Heart right ventricle (tissue), 16 donors: ENCODE data around the gene ZSCAN26. TPM values are rescaled to one million over a fixed set of nuclear protein-coding genes. Genes with fewer than 3 reads are reported as not detected.

Source experiments
- ATAC-seq, 8 donors: fragments of 200-7000 bp; cut with Tn5 transposase; one replicate each; pipeline ENCODE4 v1.9.1; 2020; ENCODE audit warnings: mild to moderate bottlenecking in 8 of 8, moderate library complexity in 8 of 8, moderate number of reproducible peaks in 1 of 8
- DNase-seq, 2 donors: peaks; one replicate each; pipeline ENCODE4 v3.0.0-alpha.2; 2020
- H3K27ac ChIP-seq, 10 donors: fragments of 200-600 bp; sonication (generic) in 2 of 10; one replicate each; pipeline versions ENCODE4 v1.5.0 to v1.8.0; 2020 to 2022; ENCODE audit warnings: mild to moderate bottlenecking in 3 of 10
- H3K27me3 ChIP-seq, 7 donors: fragments of 200-600 bp; one replicate each; pipeline ENCODE4 v1.8.0; 2021 to 2022; ENCODE audit warnings: mild to moderate bottlenecking in 2 of 7
- H3K36me3 ChIP-seq, 9 donors: fragments of 200-600 bp; sonication (generic) in 1 of 9; one replicate each; pipeline versions ENCODE4 v1.5.0 to v1.8.0; 2020 to 2022; ENCODE audit warnings: mild to moderate bottlenecking in 2 of 9
- H3K4me1 ChIP-seq, 9 donors: fragments of 200-600 bp; sonication (generic) in 1 of 9; one replicate each; pipeline versions ENCODE4 v1.5.0 to v1.8.0; 2020 to 2022; ENCODE audit warnings: mild to moderate bottlenecking in 4 of 9
- H3K4me3 ChIP-seq, 10 donors: fragments of 200-600 bp; sonication (generic) in 2 of 10; one replicate each; pipeline versions ENCODE4 v1.5.0 to v1.8.0; 2020 to 2022; ENCODE audit warnings: mild to moderate bottlenecking in 7 of 10, moderate library complexity in 2 of 10
- H3K9me3 ChIP-seq, 11 donors: fragments of 200-600 bp in 10 of 11; sonication (generic) in 2 of 11; one replicate each; pipeline versions ENCODE4 v1.5.0 to v1.8.0; 2013 to 2022; ENCODE audit warnings: mild to moderate bottlenecking in 2 of 11, control low read depth in 1 of 11, moderate library complexity in 1 of 11
- CTCF ChIP-seq, 9 donors: fragments of 200-600 bp; sonication (generic) in 2 of 9; IDR thresholded peaks; one replicate each; pipeline versions ENCODE4 v1.5.0 to v1.8.0; 2021 to 2022; ENCODE audit warnings: antibody characterized with exemption in 9 of 9, mild to moderate bottlenecking in 5 of 9, moderate library complexity in 1 of 9
- WGBS, 2 donors: extraction: QIAGEN DNeasy Blood & Tissue Kit; methylation state at CpG; one replicate each; pipeline ENCODE4 v1.1.7; 2013; ENCODE audit warnings: inconsistent platforms in 1 of 2; 5-methylcytosine and 5-hydroxymethylcytosine counted together
- intact Hi-C, 10 donors: fragments of 100-400 bp; cut with DNase I; formaldehyde crosslinking; loops; one replicate each; pipeline versions ENCODE4 v1.11.1 to v1.14.2; 2022
- polyA plus RNA-seq, 2 donors: library from polyadenylated mRNA; stranded (reverse); fragments of 200-250 nt; gene quantifications; one replicate each; pipeline ENCODE4 v1.2.3, GENCODE V29; 2013
- total RNA-seq, 10 donors: library from RNA; stranded (reverse); fragmentation: NEBNext Ultra II Directional in 3 of 10; extraction: Animal tissue kit (Norgen Biotek cat#: 25700) in 3 of 10; gene quantifications; one replicate each; pipeline versions ENCODE4 v1.2.1 to v1.2.4, GENCODE V29; 2021 to 2023
- donor health status: Arrhythmogenic right ventricular cardiomyopathy.
- donor health status: ischemic (EF 13 %, LVEDD 7.1; RV severe dilation, severe dysfunction).
- donor health status: healthy with polysubstance abuse.
- donor health status: DM: no; HTN: yes; CAD: no.
- donor health status: DM: no; HTN: no; CAD: no.
- donor health status: ischemic (EF 25% LVEDD 6.9; RV normal size, moderate dysfunction).
- donor health status: ischemic (EF 25% LVEDD 5.7; RV mildly dilated, moderate dysfunction).
- donor health status: healthy.
- donor health status: DM: yes; HTN: yes; CAD: no.
- donor health status: Ischemic cardiomyopathy.
- donor health status: ischemic (EF 35%, LVEDD 5.7; RV mildly dilated, moderate dysfunction).
- donor health status: nonischemic (EF 11% LVEDD 7.7; RV severe dilation, severe dysfunction).
- donor health status: DM: yes; HTN: yes; CAD: no.
- donor health status: PGD.
- donor health status: ischemic (EF 29% LVEDD 5.4; RV normal size, mild dysfunction).
- donor health status: nonischemic (EF 23%, LVEDD 6.1; RV moderate dilation, normal function).

Gene ZSCAN26
- total and polyA plus RNA-seq, 12 donors = 7.5 to 17.8 (median 12.7) TPM

- H3K27me3 ChIP-seq = no peaks in the 10 kb centered on the region
- H3K4me3 ChIP-seq = no peak overlapping the region
- no peaks in the 10 kb centered on the region for H3K9me3 ChIP-seq
- intact Hi-C loops = no loop called here
- no peak for TF ChIP-seq CTCF (IDR thresholded peaks at IDR 0.05)
- no peak overlapping the region for H3K27ac ChIP-seq
- peaks cover 0 to 40% (median 14%) of the 10 kb centered on the region in 9 donors for H3K36me3 ChIP-seq
- H3K4me1 ChIP-seq = peaks cover 0 to 13% (median 0%) of the 10 kb centered on the region in 9 donors
- no peak for ATAC-seq
- DNase-seq = no peak
- 95 to 97% methylated on average over 1 of the region's 1 CpG for WGBS, 2 donors
These were observed 26.5 kb upstream of the ZSCAN26 start for GRCh38 chr6:28240471-28240870.

GRCh38 chr6:28243946-28244345, 23.0 kb upstream of the ZSCAN26 start:
- Histone ChIP-seq H3K27me3 (no peaks in the 10 kb centered on the region), H3K4me1 (peaks cover 0 to 3% (median 0%) of the 10 kb centered on the region in 9 donors), H3K4me3 (no peak overlapping the region), H3K36me3 (peaks cover 0 to 64% (median 22%) of the 10 kb centered on the region in 9 donors), H3K9me3 (no peaks in the 10 kb centered on the region), H3K27ac (peak overlapping the region in 1 of 10 donors; percentile 21)
- intact Hi-C loops = no loop called here
- TF ChIP-seq CTCF (IDR thresholded peaks at IDR 0.05) = no peak
- no peak for DNase-seq
- 95% methylated on average over 3 of the region's 3 CpGs for WGBS, 2 donors
- ATAC-seq = no peak

GRCh38 chr6:28245206-28245941, 21.6 kb upstream of the ZSCAN26 start:
- no peak for DNase-seq
- H3K36me3 ChIP-seq = peaks cover 0 to 71% (median 22%) of the 10 kb centered on the region in 9 donors
- no peak for ATAC-seq
- no peak overlapping the region for H3K4me3 ChIP-seq
- no peak for TF ChIP-seq CTCF (IDR thresholded peaks at IDR 0.05)
- H3K27me3 ChIP-seq = no peaks in the 10 kb centered on the region
- peaks cover 0 to 6% (median 2%) of the 10 kb centered on the region in 9 donors for H3K4me1 ChIP-seq
- intact Hi-C loops = no loop called here
- WGBS, 2 donors = 94 to 95% methylated on average over 6 of the region's 6 CpGs
- no peak overlapping the region for H3K27ac ChIP-seq
- no peaks in the 10 kb centered on the region for H3K9me3 ChIP-seq

GRCh38 chr6:28248916-28249315, 18.0 kb upstream of the ZSCAN26 start:
- H3K27me3 ChIP-seq = no peaks in the 10 kb centered on the region
- intact Hi-C loops = no loop called here
- no peak for DNase-seq
- peaks cover 9 to 31% (median 22%) of the 10 kb centered on the region in 9 donors for H3K4me1 ChIP-seq
- no peak overlapping the region for H3K27ac ChIP-seq
- H3K4me3 ChIP-seq = no peak overlapping the region
- TF ChIP-seq CTCF (IDR thresholded peaks at IDR 0.05) = no peak
- H3K9me3 ChIP-seq = no peaks in the 10 kb centered on the region
- 83 to 93% methylated on average over 1 of the region's 1 CpG for WGBS, 2 donors
- no peak for ATAC-seq
- peaks cover 0 to 59% (median 22%) of the 10 kb centered on the region in 9 donors for H3K36me3 ChIP-seq
